ENCODE data around the gene OCA2. TPM values are rescaled to one million over a fixed set of nuclear protein-coding genes. Genes with fewer than 3 reads are reported as not detected.
"Not testable (repeated sequence)": the region's sequence is repeated elsewhere in the genome, so short reads cannot be mapped to it uniquely, and the experiment has no call there.

The OCA2 gene
- total RNA-seq, 6 donors from 2014 or later: 0.83 to 6.0 (median 2.0) TPM

GRCh38 chr15:27965546-27965945, 133.6 kb downstream of the OCA2 start:
- Histone ChIP-seq H3K4me3 (no peak overlapping the region), H3K9me3 (no peaks in the 10 kb centered on the region), H3K4me1 (no peaks in the 10 kb centered on the region), H3K27ac (no peak overlapping the region), H3K27me3 (no peaks in the 10 kb centered on the region), H3K36me3 (no peaks in the 10 kb centered on the region)
- no peak for TF ChIP-seq EP300 (IDR thresholded peaks at IDR 0.05)
- no peak for TF ChIP-seq POLR2A (IDR thresholded peaks at IDR 0.05)
- WGBS, 2 donors: 92 to 94% methylated on average over 6 of the region's 6 CpGs
- ATAC-seq (ENCODE audit: low FRiP score in 2 of 2) (no peak), DNase-seq (no peak)

- Histone ChIP-seq H3K4me3 (no peak overlapping the region), H3K9me3 (no peaks in the 10 kb centered on the region), H3K36me3 (no peaks in the 10 kb centered on the region), H3K27me3 (no peaks in the 10 kb centered on the region), H3K4me1 (no peaks in the 10 kb centered on the region), H3K27ac (no peak overlapping the region)
- DNase-seq: no peak
- ATAC-seq (ENCODE audit: low FRiP score in 2 of 2): no peak
- WGBS, 2 donors: 79 to 91% methylated on average over 1 of the region's 1 CpG
- TF ChIP-seq CTCF (IDR thresholded peaks at IDR 0.05) (no peak), POLR2A (IDR thresholded peaks at IDR 0.05) (no peak), EP300 (IDR thresholded peaks at IDR 0.05) (no peak), POLR2AphosphoS5 (IDR thresholded peaks at IDR 0.05) (no peak)
These were observed 137.3 kb downstream of the OCA2 start for GRCh38 chr15:27961801-27962200.

GRCh38 chr15:27958911-27959578, 140.1 kb downstream of the OCA2 start:
- WGBS, 2 donors: 67 to 72% methylated on average over 10 of the region's 10 CpGs
- H3K27ac ChIP-seq: no peak overlapping the region
- DNase-seq: no peak
- no peaks in the 10 kb centered on the region for H3K27me3 ChIP-seq
- no peaks in the 10 kb centered on the region for H3K9me3 ChIP-seq
- no peak overlapping the region for H3K4me3 ChIP-seq
- H3K36me3 ChIP-seq: no peaks in the 10 kb centered on the region
- ATAC-seq (ENCODE audit: low FRiP score in 2 of 2): no peak
- no peak for TF ChIP-seq POLR2AphosphoS5 (IDR thresholded peaks at IDR 0.05)
- no peak for TF ChIP-seq CTCF (IDR thresholded peaks at IDR 0.05)
- TF ChIP-seq POLR2A (IDR thresholded peaks at IDR 0.05): no peak
- no peak for TF ChIP-seq EP300 (IDR thresholded peaks at IDR 0.05)
- no peaks in the 10 kb centered on the region for H3K4me1 ChIP-seq

GRCh38 chr15:27956285-27956684, 142.8 kb downstream of the OCA2 start:
- DNase-seq: no peak

GRCh38 chr15:27955087-27955486, 144.0 kb downstream of the OCA2 start:
- no peak overlapping the region for H3K27ac ChIP-seq
- WGBS, 2 donors: 97% methylated on average over 10 of the region's 10 CpGs
- no peaks in the 10 kb centered on the region for H3K27me3 ChIP-seq
- ATAC-seq (ENCODE audit: low FRiP score in 2 of 2) (no peak), DNase-seq (no peak)
- no peaks in the 10 kb centered on the region for H3K36me3 ChIP-seq
- TF ChIP-seq POLR2AphosphoS5 (IDR thresholded peaks at IDR 0.05): no peak
- TF ChIP-seq POLR2A (IDR thresholded peaks at IDR 0.05): no peak
- H3K9me3 ChIP-seq: no peaks in the 10 kb centered on the region
- no peaks in the 10 kb centered on the region for H3K4me1 ChIP-seq
- no peak overlapping the region for H3K4me3 ChIP-seq

More at GRCh38 chr15:27956285-27956684, 142.8 kb downstream of the OCA2 start:
- no peaks in the 10 kb centered on the region for H3K9me3 ChIP-seq
- ATAC-seq (ENCODE audit: low FRiP score in 2 of 2): no peak
- H3K4me3 ChIP-seq: no peak overlapping the region
- H3K27me3 ChIP-seq: no peaks in the 10 kb centered on the region
- H3K36me3 ChIP-seq: no peaks in the 10 kb centered on the region
- no peak overlapping the region for H3K27ac ChIP-seq
- 63 to 69% methylated on average over 8 of the region's 8 CpGs for WGBS, 2 donors
- TF ChIP-seq EP300 (IDR thresholded peaks at IDR 0.05): no peak
- no peak for TF ChIP-seq POLR2A (IDR thresholded peaks at IDR 0.05)
- no peaks in the 10 kb centered on the region for H3K4me1 ChIP-seq

- 92 to 98% methylated on average over 6 of the region's 6 CpGs for WGBS, 2 donors
- not testable (repeated sequence) for H3K4me1 ChIP-seq; ATAC-seq (ENCODE audit: low FRiP score in 2 of 2); H3K27ac ChIP-seq; H3K27me3 ChIP-seq; H3K36me3 ChIP-seq; DNase-seq; H3K9me3 ChIP-seq; H3K4me3 ChIP-seq
These were observed 146.5 kb downstream of the OCA2 start for GRCh38 chr15:27952593-27952992.
